Psoas muscle (tissue), 8 donors: Measurements from ENCODE around the gene HERPUD1. TPM values are rescaled to one million over a fixed set of nuclear protein-coding genes. Genes with fewer than 3 reads are reported as not detected.
"Not testable (repeated sequence)": the region's sequence is repeated elsewhere in the genome, so short reads cannot be mapped to it uniquely, and the experiment has no call there.

Experiments
- ATAC-seq, 4 donors: fragments of 200-7000 bp; cut with Tn5 transposase; one replicate each; pipeline ENCODE4 v1.9.1; 2020; ENCODE audit warnings: moderate library complexity in 3 of 4, mild to moderate bottlenecking in 2 of 4
- DNase-seq, 2 donors: peaks; one replicate each; pipeline ENCODE4 v3.0.0-alpha.2; 2020
- H3K27ac ChIP-seq: fragments of 200-600 bp; one replicate; pipeline ENCODE4 v1.8.0; 2022
- H3K27me3 ChIP-seq, 3 donors: fragments of 200-600 bp in 1 of 3; one replicate each; pipeline versions ENCODE4 v1.6.1 to v1.8.0; 2013 to 2022; ENCODE audit warnings: low read length in 2 of 3, mild to moderate bottlenecking in 2 of 3, moderate library complexity in 1 of 3; ENCODE audit not compliant: insufficient read depth in 3 of 3
- H3K36me3 ChIP-seq, 2 donors: fragments of 200-600 bp in 1 of 2; one replicate each; pipeline versions ENCODE4 v1.6.1 to v1.8.0; 2013 to 2022; ENCODE audit warnings: low read depth in 1 of 2, mild to moderate bottlenecking in 1 of 2, moderate library complexity in 1 of 2; ENCODE audit not compliant: insufficient read depth in 1 of 2
- H3K4me1 ChIP-seq: fragments of 200-600 bp; one replicate; pipeline ENCODE4 v1.8.0; 2022
- H3K4me3 ChIP-seq: fragments of 200-600 bp; one replicate; pipeline ENCODE4 v1.8.0; 2022; ENCODE audit warnings: mild to moderate bottlenecking
- H3K9me3 ChIP-seq: fragments of 200-600 bp; one replicate; pipeline ENCODE4 v1.8.0; 2022
- CTCF ChIP-seq: fragments of 200-600 bp; IDR thresholded peaks from one replicate; pipeline ENCODE4 v1.8.0; 2022; ENCODE audit warnings: antibody characterized with exemption
- WGBS, 3 donors: extraction: QIAGEN DNeasy Blood & Tissue Kit; methylation state at CpG; one replicate each; pipeline versions ENCODE4 v1.1.6 to v1.1.7; 2013; 5-methylcytosine and 5-hydroxymethylcytosine counted together
- intact Hi-C, 2 donors: fragments of 100-400 bp; cut with DNase I; formaldehyde crosslinking; loops; one replicate each; pipeline versions ENCODE4 v1.11.0 to v1.14.2; 2022
- polyA plus RNA-seq, 3 donors: library from polyadenylated mRNA; stranded (reverse); fragments of 200-250 nt; gene quantifications; one replicate each; pipeline ENCODE4 v1.2.3, GENCODE V29; 2013
- total RNA-seq, 4 donors: library from RNA; stranded (reverse); fragmentation: NEBNext Ultra II Directional in 2 of 4; extraction: Animal tissue kit (Norgen Biotek cat#: 25700) in 2 of 4; gene quantifications; one replicate each; pipeline versions ENCODE4 v1.2.1 to v1.2.4, GENCODE V29; 2021 to 2023
- donor health status: healthy with polysubstance abuse.
- donor health status: DM: no; HTN: no; CAD: no; lungs with moderate emphysema.
- donor health status: Bipolar disorder and iron deficiency.
- donor health status: healthy.
- donor health status: DM: yes; HTN: yes; CAD: no.
- donor health status: DM: no; HTN: no; CAD: no.
- donor health status: DM: no; HTN: no; CAD: no.
- donor health status: DM: yes; HTN: yes; CAD: no.

Gene HERPUD1
- total and polyA plus RNA-seq, 7 donors, result 70.2 to 162 (median 113) TPM

- ATAC-seq (no peak), DNase-seq (no peak)
- H3K27me3 ChIP-seq, result no peaks in the 10 kb centered on the region
- intact Hi-C loops, result loop anchor here in 1 of 2 donors (5.0 kb wide), 1 partner anchor 56 kb away; no protein-coding TSS in a partner anchor
- 64 to 84% (median 73%) methylated on average over 2 of the region's 2 CpGs for WGBS, 3 donors
- H3K4me1 ChIP-seq, result peaks cover 5% of the 10 kb centered on the region
- TF ChIP-seq CTCF, result no peak
- H3K27ac ChIP-seq, result peak overlapping the region; percentile 7
- no peaks in the 10 kb centered on the region for H3K9me3 ChIP-seq
- no peaks in the 10 kb centered on the region for H3K36me3 ChIP-seq
- H3K4me3 ChIP-seq, result no peak overlapping the region
Observed at GRCh38 chr16:56985962-56986360, 54.0 kb downstream of the HERPUD1 start.

- WGBS, 3 donors, result 45 to 73% (median 62%) methylated on average over 1 of the region's 1 CpG
- TF ChIP-seq CTCF, result no peak
- DNase-seq, result peak in 1 of 2 donors; percentile 51
- Histone ChIP-seq H3K4me3 (no peak overlapping the region), H3K27me3 (no peaks in the 10 kb centered on the region), H3K4me1 (peaks cover 5% of the 10 kb centered on the region), H3K36me3 (no peaks in the 10 kb centered on the region), H3K9me3 (no peaks in the 10 kb centered on the region), H3K27ac (no peak overlapping the region)
- intact Hi-C loops, result loop anchor here in 1 of 2 donors (5.0 kb wide), 1 partner anchor 56 kb away; no protein-coding TSS in a partner anchor
- no peak for ATAC-seq
Observed at GRCh38 chr16:56986361-56986760, 54.4 kb downstream of the HERPUD1 start.

- 88 to 89% (median 89%) methylated on average over 4 of the region's 4 CpGs for WGBS, 3 donors
- not testable (repeated sequence) for ATAC-seq, H3K36me3 ChIP-seq, H3K27ac ChIP-seq, H3K4me3 ChIP-seq, H3K9me3 ChIP-seq, H3K4me1 ChIP-seq, H3K27me3 ChIP-seq
- intact Hi-C loops, result loop anchor here in 1 of 2 donors (5.0 kb wide), 1 partner anchor 55 kb away; no protein-coding TSS in a partner anchor
- DNase-seq, result peak in 1 of 2 donors; percentile 11
Observed at GRCh38 chr16:56986908-56987307, 55.0 kb downstream of the HERPUD1 start.

- Histone ChIP-seq H3K27ac (no peak overlapping the region), H3K9me3 (no peaks in the 10 kb centered on the region), H3K36me3 (no peaks in the 10 kb centered on the region), H3K4me3 (no peak overlapping the region), H3K27me3 (no peaks in the 10 kb centered on the region), H3K4me1 (peaks cover 5% of the 10 kb centered on the region)
- WGBS, 3 donors, result 92 to 95% (median 92%) methylated on average over 2 of the region's 2 CpGs
- ATAC-seq (no peak), DNase-seq (no peak)
- TF ChIP-seq CTCF, result no peak
- intact Hi-C loops, result loop anchor here in 1 of 2 donors (5.0 kb wide), 1 partner anchor 55 kb away; no protein-coding TSS in a partner anchor
Observed at GRCh38 chr16:56987692-56988091, 55.8 kb downstream of the HERPUD1 start.

GRCh38 chr16:56988161-56988947, 56.4 kb downstream of the HERPUD1 start:
- H3K27ac ChIP-seq, result peak overlapping the region; percentile 68
- H3K4me1 ChIP-seq, result peaks cover 5% of the 10 kb centered on the region
- DNase-seq (no peak), ATAC-seq (peak; percentile 3 to 12 (median 10))
- no peaks in the 10 kb centered on the region for H3K27me3 ChIP-seq
- no peaks in the 10 kb centered on the region for H3K36me3 ChIP-seq
- no peaks in the 10 kb centered on the region for H3K9me3 ChIP-seq
- no peak for TF ChIP-seq CTCF
- intact Hi-C loops, result loop anchor here in 1 of 2 donors (5.0 kb wide), 1 partner anchor 54 kb away; no protein-coding TSS in a partner anchor
- H3K4me3 ChIP-seq, result peak overlapping the region; percentile 80
- 76 to 81% (median 79%) methylated on average over 6 of the region's 6 CpGs for WGBS, 3 donors
